Pulmonary artery endothelial cell (primary cell): ENCODE results near the gene FOXO6. TPM values are rescaled to one million over a fixed set of nuclear protein-coding genes. Genes with fewer than 3 reads are reported as not detected.

Experiments used
- DNase-seq: peaks from one replicate; pipeline ENCODE4 v3.0.0-alpha.2; 2011; ENCODE audit warnings: low read depth, low spot score
- total RNA-seq: library from RNA; depleted of rRNA; stranded (reverse); fragments of >200 nt; gene quantifications from 2 replicates; pipeline ENCODE4 v1.2.3, GENCODE V29; 2014

The FOXO6 gene
- total RNA-seq, result 0.14 and 0.53 TPM in 2 replicates

DNA sequence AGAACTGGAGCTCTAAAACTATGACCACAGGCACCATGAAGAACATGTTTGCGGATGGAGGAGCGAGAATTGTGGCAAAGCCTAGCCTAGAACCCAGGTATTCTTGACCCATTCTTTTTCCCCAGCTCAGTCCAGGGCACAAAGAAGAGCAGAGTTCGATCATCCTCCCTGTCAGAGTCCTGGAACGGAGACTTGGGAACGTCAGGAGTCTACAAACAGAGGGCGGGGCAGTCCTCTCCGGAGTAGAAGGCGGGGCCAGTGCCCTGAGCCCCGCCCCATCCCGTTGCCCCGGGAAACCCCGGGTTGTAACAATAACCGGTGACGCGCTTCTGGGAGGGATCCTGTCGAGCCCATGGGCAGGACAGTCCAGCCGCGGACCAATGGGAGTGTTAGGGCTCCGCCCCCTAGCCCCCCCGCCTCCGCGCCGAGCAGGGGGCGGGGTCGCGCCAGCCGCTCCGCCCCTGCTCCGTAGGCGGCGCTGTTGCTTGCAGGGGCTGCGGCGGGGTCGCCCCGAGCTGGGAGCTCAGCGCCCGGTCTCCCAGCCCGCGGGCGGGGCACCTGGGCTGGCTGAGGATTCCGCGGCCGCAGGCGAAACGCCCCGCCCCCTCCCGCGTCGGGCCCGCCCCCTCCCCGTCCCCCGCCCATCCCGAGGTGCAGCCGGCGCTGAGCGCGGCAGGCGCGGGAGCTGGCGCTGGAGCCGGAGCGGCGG is at the start of gene FOXO6:
FOXO6 (plus strand) TSS at position 649 of the 709 bp plus-strand sequence.
- peak; percentile 90 for DNase-seq

DNA sequence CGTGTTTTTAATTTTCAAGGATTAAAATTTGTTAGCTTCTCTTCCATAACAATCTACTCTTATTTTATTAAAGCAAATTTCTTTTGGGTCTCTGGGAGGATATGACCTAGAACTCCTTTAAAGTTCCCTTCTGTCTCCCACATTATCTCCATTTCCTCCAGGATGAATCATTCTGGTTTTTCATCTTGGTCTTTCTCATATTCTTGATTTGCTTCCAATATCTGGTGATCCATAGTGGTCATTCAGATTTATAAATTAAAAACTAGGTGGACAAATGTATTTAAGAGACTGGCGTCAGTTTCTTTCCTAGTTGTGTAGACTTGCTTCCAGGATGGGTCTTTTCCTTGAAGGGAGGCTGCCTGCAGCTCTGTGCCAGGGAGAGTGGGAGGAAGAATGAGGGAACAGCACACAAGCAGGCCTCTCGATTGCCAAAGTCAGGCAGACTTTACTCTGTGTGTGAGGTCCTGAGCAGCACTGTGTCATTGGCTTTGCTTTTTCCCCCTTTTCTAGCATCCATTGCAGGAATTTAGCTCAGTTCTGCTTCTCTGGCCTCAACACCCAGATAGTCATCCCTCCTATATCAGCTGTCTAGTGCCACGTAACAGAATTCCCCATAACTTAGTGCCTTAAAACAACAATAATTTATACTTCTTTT is 48.1 kb upstream of the FOXO6 start:
- DNase-seq, result no peak

DNA sequence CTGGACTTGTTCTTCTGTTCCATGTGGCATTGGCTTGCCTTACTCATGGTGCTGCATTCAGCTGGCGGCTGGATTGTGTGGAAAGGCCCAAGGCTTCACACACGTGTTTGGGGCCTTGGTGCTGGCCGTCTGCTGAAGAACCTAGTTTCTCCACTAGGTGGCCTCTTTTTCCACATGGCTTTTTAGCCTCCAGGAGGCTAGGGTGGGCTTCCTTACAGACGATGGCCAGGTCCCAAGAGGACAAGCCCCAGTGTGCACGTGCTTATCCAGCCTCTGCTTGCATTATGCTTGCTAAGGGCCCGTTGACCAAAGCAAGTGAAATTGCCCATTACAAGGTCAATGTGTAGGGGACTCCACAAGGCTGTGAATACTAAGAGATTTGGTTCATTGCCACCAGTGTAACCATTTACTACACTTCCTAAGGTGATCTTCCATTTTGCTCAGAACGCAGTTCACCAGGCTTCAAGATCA is 47.5 kb upstream of the FOXO6 start:
- no peak for DNase-seq

DNA sequence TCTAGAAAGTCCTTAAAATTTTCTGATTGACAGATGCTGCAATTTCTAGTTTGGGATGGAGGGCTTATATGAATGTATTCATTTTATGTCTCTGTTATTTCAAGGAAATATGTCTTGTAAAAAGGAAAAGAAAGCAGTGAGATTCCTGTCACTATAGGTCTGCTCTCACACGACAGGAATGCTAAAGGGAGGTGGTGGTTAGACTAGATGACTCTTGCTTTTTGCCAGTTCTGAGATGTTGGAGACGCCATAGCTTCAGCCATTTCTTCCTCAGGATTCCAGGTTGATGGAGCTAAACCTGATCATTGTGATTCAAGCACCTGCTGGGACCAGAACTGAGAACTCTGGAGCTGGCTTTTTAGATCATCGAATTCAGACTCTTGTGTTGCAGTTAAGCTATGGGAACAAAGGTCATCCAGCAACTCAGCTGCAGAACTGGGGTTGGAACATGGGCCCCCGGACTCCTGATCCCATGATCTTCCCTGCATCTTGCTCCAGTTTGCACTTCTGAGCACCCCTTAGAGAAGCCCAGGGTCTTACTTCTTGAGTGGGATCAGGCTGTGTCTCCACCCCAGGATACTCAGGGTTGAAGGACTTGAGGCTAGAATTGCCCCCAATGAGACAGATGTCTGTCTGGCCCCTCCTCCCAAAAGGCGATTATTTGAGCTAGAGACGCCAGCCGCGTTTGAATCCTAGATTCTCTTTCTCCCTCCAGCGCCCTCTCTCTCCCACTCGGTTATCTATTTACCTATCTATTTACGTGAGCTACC is 46.7 kb upstream of the FOXO6 start:
- DNase-seq, result no peak

DNA sequence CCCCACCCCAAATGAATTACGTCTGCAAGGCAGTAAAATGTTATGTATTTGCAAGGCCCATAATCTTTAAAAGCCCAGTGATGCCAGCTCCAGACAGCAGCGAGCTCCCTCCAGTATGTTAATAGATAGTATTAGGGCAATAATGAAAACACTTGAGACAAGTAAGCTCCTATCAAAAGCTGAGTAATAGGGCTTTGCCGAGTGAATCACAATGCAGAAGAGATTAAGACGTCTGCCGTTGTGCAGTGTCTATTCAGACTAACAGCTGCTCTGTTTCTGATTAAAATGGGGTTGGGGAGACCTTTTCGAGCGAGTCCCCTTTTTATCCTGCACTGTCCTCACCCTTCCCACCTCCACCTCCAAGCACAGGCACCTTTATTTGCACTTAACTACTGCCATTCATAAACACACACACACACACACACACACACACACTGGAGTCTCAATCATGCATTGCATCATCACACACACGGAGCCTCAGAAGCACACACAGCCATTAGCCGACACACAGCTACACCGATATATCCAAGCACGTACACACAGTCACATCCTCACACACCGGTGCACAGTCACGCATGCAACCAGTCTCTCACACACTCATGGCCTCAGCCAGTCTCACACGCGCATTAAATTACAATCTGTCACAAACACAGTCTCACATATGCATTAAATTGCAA is 46.0 kb upstream of the FOXO6 start:
- DNase-seq, result no peak

DNA sequence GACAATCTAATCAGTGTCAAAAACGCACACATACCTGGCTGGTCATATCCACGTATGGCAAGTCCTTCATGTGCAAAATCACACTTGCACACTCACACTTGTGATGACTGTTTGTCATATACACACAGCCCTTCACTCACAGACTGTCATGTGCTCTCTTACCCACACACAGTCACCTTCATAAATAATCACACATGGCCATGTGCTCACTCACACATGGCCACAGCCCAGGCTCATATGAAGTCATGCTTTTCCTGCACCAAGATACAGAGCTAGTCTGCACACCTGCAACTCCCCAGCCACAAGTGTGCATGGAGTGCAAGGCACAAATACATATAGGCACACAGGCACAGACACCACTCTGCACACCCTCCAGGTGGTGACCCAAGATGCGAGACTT is 45.4 kb upstream of the FOXO6 start:
- no peak for DNase-seq

DNA sequence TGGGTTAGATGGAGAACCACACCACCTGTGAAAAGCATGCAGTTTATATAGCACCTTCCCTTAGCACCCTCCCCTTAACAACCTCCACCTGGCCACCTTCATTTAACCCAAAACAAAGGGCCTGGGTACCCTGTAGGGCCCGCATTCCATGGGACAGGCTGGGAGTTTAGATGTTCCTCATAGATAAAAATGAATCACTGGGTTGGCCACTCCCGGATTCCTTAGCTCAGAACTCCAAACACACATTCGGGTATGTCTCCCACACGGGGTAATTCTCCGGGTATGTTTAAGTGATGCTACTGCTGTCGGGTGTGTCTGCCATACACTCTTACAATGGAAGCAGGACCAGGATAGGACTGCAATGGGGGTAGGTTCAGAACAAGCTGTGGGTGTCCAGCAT is 43.9 kb upstream of the FOXO6 start:
- no peak for DNase-seq

DNA sequence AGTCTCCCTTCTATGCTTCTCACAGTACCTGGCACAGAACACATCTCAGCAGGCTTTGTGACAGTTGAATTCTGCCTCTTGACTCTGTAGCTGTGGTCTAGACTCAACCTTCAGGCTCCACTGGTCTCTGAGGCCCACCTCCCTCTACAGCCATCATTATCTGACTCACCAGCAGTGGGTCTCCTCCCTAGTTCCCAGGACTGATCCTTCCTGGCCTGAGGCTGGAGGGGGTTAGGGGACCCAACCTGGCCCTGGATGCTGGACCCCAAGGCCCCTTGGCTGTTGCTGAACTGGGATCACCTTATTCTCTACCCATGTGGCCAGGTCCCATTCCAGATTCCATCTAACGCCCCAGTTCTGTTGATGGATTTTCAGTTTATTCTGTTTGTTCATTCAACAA is 43.1 kb upstream of the FOXO6 start:
- no peak for DNase-seq

DNA sequence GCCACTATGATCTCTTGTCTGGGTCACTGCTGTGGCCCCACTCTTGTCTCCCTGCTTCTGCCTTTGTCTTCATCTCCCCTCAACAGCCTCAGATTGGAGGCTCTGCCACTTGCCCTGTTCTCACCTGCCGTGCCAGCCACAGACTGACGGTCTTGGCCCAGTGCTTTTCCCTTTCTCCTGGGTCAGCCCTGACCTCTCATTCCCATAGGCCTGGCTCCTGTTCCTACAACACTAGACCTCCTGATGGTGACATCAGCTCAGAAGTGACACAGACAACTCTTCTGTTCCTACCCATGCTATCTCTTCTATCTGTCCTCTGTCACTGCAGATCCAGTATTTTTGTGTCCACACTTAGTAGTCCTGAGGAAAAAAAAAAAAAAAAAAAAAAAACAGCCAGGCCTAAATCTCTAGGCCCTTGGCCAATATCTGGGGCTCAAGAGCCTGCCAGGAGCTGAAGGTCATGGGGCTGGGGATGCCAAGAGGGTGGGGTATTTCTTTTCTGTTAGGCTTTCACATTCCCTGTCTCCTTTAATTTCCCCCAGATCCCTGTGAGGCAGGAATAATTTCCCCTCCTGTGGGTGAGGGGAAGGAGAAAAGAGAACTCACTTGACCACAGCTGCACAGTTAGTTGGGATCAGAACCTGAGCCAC is 42.0 kb upstream of the FOXO6 start:
- no peak for DNase-seq

DNA sequence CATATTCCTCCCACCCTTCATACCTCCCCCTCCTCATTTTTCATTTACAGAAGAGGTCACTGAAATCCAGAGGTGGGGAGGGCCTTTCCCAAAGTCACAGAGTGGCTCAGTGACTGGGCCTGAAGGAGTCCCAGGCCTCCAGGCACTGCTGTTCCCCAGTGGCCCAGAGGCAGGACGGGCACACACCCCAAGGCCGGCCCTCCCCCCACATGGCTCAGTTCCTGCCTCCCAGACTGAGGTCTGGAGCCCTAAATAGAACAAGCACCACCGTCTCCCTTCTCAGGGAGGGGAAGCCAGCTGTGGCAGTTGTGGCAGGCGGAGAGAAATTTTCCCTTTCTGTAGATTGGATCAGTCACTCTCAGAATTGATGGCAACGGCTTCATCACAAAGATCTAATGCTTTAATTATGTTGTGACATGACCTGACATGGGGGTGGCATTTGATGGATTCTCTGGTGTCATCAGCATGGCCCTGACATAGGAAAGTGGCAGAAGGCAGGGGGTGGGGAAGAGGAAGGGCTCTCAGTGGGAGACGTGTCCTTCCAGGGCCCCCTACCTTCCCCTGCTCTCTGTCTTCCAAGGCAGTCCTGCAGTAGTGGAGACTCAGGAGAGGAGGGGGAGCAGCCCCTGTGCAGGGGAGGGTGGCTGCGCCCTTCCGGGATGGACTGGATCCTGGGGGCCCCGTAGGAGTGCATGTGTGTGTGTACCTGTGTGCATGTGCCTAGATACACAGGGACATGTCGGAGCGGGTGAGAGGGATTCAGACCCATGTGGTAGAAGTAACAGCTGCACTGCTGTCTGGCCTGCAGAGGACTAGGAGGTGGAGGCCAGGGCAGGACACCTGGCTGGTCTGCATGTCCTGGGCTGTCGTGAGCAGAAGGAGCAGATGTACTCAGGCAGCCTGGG is 41.2 kb upstream of the FOXO6 start:
- DNase-seq, result no peak

DNA sequence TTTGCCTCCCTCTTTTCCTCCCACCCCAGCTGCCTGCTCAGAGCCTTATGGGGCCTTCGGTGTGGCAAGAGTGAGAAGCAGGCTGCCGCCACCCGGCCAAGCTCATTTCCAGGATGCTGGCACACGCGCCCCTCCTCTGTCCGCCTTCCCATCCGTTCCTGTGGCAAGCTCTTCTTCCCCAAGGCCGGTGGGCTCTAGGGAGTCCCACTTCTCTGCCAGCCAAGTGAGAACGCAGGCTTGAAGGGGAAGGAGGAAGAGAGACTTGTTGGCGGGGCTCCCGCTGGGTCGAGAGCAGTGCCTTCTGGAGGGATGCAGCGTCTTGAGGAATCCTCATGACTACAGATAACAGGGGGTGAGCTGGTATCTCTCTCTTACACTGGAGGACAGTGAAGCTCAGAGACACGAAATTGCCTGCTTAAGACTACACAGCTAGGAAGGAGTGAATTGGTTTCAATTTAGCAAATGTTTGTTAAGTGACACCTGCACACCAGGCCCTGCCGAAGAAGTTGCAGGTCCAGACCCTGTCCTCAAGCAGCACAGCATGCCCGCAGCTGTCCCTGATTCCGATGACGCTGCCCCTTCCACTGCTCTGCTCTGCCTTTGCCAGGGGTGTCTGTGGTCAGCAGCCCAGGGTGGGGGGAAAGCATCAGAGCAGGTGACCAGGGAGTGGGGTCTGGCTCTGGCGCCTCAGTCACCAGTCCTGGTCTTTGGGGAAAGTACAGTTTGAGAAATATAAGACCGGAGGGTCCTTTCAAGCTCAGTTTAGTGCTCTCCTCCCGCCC is 40.1 kb upstream of the FOXO6 start:
- DNase-seq, result no peak

DNA sequence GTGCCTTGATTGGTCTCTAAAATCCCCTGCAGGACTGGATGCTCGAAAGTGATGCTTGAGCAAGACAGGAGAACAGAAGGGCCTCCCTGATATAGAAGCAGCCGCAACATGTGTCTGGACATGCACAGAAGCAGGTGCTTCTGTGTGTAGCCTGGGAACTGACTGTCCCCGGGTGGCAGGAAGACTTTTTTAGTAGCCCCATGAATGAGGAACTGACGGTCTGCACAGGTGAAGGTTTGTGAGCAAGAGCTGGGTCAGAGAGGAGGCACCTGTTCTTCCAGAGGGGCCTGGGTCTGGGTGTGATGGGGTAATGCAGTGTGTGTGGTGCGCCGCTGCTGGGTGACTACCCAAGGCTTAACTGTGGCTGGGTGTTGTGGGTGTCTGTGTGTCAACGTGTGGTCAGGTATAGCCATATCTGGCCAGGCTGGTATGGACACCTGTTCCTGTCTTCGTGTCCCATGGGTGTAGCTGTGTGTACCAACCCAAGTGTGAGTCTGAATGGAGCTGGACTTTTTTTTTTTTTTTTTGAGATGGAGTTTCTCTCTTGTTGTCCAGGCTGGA is 39.1 kb upstream of the FOXO6 start:
- no peak for DNase-seq

DNA sequence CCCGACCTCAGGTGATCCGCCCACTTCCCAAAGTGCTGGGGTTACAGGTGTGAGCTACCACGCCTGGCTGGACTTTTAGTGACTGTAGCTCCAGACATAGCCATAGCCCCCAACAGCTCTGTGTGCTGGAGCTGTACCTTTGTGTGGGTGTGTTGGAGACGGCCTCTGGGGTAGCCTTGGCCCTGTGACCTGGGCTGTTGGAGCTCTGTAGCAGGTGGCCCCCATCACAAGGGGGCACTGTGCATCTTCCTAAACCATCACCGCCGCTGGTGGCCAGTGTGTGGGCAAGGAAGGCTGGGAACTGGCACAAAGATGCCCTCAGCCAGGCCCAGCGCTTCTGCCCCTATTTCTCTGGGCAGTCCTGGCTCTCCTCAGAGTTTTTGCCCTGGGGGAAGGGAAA is 38.4 kb upstream of the FOXO6 start:
- DNase-seq, result no peak

DNA sequence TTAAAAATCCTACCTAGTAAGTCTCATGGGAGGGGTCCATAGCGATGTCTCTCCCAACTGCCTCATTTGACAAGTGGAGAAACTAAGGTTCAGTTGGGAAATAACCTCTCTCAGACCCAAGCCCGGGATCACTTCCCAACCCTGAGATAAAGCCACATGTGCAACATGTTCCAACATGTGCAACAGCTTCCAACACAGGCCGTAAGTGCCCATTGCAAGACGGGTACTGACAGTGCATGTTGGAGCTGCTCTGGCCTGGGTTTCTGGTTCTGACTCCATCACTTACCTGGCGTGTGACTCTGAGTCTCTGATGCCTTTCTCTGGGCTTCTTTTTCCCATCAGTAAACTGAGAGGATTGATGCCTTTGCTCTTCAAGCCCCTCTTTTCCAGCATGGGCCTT is 38.0 kb upstream of the FOXO6 start:
- DNase-seq, result no peak

DNA sequence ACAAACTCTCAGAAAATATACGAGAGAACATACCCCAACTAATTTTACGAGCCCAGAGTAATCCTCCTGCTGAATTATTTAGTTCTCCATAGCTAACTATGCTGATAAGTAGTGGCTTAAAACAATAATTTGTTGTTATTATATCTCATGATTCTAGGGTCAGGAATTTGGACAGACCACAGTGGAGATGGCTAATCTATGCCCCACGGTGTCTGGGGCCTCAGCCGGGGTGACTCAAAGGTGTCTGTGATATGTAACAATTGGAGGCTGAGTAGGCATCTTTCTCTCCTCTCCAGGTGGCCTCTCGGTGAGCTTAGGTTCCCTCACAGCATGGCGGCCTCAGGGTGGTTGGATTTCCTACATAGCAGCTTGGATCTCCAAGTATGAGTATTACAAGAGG is 35.4 kb upstream of the FOXO6 start:
- no peak for DNase-seq

DNA sequence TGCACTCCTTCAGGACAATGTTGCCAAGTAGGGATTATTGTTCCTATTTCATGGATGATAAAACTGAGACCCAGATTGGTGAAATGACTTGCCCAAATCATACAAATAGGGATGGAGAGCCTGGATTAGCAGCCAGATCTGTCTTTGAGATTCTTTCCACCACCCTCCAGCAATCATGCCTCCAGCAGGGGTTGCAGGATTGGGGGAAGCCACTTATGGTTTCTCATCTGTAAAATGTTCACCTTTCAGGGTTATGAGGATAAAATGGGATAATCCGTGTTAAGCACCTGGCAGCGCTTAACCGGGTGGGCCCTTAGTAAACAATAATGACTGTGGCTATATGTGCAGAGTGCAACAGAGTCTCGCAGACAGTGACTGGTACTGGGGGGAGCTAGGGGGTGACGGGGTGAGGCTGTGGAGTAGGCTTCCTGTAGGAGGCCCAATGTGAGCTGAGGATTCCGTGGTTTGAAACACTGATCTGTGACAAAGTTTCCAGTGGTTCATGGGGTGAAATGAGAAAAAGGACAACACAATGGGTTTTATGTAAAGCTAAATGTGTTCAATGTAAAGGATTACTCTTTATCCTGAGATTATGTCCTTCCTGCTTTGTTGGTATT is 33.7 kb upstream of the FOXO6 start:
- no peak for DNase-seq

DNA sequence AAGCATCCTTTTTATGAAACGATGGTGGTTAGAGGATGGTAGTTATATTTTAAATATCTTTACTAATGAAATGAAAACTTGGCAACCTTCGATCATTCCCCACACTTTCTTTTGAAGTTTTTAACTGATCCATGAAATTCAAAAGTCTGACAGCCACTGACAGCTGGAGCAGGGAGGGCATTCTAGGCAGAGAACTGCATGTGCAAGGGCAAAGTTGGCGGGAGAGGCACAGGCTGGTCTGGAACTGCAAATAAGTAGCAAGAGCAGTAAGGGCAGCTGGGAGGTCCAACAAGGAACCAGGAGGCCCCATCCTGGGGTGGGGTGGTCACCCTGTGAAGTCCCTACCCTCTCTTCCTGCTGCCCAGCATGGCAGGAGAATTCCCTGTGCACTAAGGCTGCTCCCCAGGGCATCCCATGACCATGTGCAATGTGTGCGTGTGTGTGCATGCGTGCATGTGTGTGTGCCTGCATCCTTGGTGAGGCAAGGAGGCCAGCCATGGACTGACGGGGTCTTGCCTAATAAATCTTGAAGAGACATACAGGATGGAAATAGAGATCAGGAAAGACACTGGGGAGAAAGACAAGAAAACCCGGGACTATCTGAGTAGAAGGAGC is 33.1 kb upstream of the FOXO6 start:
- no peak for DNase-seq
